IPS-18a (cell line): ENCODE results near the gene HLTF.

Experiments
- H3K27ac ChIP-seq: one replicate; pipeline ENCODE4 v1.5.1; 2013; ENCODE audit warnings: low read length
- H3K27me3 ChIP-seq: one replicate; pipeline ENCODE4 v1.6.1; 2013; ENCODE audit warnings: mild to moderate bottlenecking, low read length; ENCODE audit not compliant: control insufficient read depth, insufficient read depth
- H3K36me3 ChIP-seq: one replicate; pipeline ENCODE4 v1.6.1; 2013; ENCODE audit warnings: low read depth, low read length; ENCODE audit not compliant: control insufficient read depth
- H3K4me1 ChIP-seq: one replicate; pipeline ENCODE4 v1.6.1; 2013; ENCODE audit warnings: low read depth, low read length; ENCODE audit not compliant: control insufficient read depth
- H3K4me3 ChIP-seq: one replicate; pipeline ENCODE4 v1.5.1; 2013; ENCODE audit warnings: low read length
- H3K9ac ChIP-seq: one replicate; pipeline ENCODE4 v1.6.1; 2013; ENCODE audit warnings: mild to moderate bottlenecking, low read length, moderate library complexity
- H3K9me3 ChIP-seq: one replicate; pipeline ENCODE4 v1.6.1; 2013; ENCODE audit warnings: low read depth, low read length; ENCODE audit not compliant: control insufficient read depth

HLTF gene

GRCh38 chr3:149081772-149082171 lies 4.6 kb downstream of the HLTF start:
- Histone ChIP-seq H3K9ac (no peak overlapping the region), H3K27me3 (peaks cover 12% of the 10 kb centered on the region), H3K27ac (no peak overlapping the region), H3K9me3 (no peaks in the 10 kb centered on the region), H3K4me3 (no peak overlapping the region), H3K4me1 (peaks cover 5% of the 10 kb centered on the region), H3K36me3 (peaks cover 10% of the 10 kb centered on the region)

DNA sequence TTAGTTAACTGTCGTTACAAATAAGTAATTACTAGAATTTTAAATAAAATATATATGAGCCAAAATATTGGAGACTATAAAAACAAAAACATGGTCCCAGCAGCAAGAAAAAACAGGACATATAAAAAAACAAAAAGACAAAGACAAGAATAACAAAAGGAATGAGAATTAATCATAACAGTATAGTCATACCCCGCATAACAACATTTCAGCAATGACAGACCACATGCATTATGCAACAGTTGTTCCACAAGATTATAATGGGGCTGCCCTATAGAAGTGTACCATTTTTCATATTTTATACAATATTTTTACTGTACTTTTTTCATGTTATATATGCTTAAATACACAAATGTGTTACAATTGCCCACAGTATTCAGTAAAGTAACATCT lies 5.6 kb downstream of the HLTF start:
- H3K9ac ChIP-seq, result no peak overlapping the region
- peaks cover 5% of the 10 kb centered on the region for H3K4me1 ChIP-seq
- no peak overlapping the region for H3K4me3 ChIP-seq
- no peak overlapping the region for H3K27ac ChIP-seq
- peaks cover 10% of the 10 kb centered on the region for H3K36me3 ChIP-seq
- peaks cover 10% of the 10 kb centered on the region for H3K27me3 ChIP-seq
- H3K9me3 ChIP-seq, result no peaks in the 10 kb centered on the region

GRCh38 chr3:149080011-149080698 lies 6.2 kb downstream of the HLTF start:
- no peaks in the 10 kb centered on the region for H3K9me3 ChIP-seq
- peaks cover 10% of the 10 kb centered on the region for H3K36me3 ChIP-seq
- H3K4me3 ChIP-seq, result no peak overlapping the region
- no peak overlapping the region for H3K9ac ChIP-seq
- H3K27me3 ChIP-seq, result peaks cover 7% of the 10 kb centered on the region
- no peak overlapping the region for H3K27ac ChIP-seq
- peaks cover 5% of the 10 kb centered on the region for H3K4me1 ChIP-seq

GRCh38 chr3:149077628-149078027 lies 8.7 kb downstream of the HLTF start:
- no peak overlapping the region for H3K27ac ChIP-seq
- peaks cover 17% of the 10 kb centered on the region for H3K36me3 ChIP-seq
- no peaks in the 10 kb centered on the region for H3K4me1 ChIP-seq
- no peaks in the 10 kb centered on the region for H3K27me3 ChIP-seq
- H3K9ac ChIP-seq, result no peak overlapping the region
- H3K4me3 ChIP-seq, result no peak overlapping the region
- no peaks in the 10 kb centered on the region for H3K9me3 ChIP-seq

GRCh38 chr3:149067883-149068282 lies 18.4 kb downstream of the HLTF start:
- no peaks in the 10 kb centered on the region for H3K4me1 ChIP-seq
- H3K4me3 ChIP-seq, result no peak overlapping the region
- H3K27ac ChIP-seq, result no peak overlapping the region
- no peaks in the 10 kb centered on the region for H3K27me3 ChIP-seq
- no peaks in the 10 kb centered on the region for H3K9me3 ChIP-seq
- no peak overlapping the region for H3K9ac ChIP-seq
- peaks cover 55% of the 10 kb centered on the region for H3K36me3 ChIP-seq

DNA sequence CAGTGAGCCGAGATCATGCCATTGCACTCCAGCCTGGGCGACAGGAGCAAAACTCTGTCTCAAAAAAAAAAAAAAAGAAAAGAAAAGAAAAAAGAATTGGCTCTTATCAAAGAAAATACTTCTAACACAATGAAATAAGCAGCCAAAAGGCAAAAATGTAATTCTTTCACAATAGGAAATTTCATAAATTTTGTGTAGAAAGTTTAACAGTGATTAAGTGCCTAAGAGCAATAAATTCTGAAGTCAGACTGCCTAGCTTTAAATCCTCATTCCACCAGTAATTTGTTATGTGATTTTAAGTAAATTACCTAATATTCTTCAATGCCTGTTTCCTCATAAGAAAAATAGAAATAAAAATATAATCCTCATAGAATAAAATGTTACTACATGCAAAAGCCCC lies 24.6 kb downstream of the HLTF start:
- Histone ChIP-seq H3K4me3 (no peak overlapping the region), H3K27me3 (no peaks in the 10 kb centered on the region), H3K4me1 (no peaks in the 10 kb centered on the region), H3K9me3 (no peaks in the 10 kb centered on the region), H3K9ac (no peak overlapping the region), H3K27ac (no peak overlapping the region), H3K36me3 (peaks cover 42% of the 10 kb centered on the region)

DNA sequence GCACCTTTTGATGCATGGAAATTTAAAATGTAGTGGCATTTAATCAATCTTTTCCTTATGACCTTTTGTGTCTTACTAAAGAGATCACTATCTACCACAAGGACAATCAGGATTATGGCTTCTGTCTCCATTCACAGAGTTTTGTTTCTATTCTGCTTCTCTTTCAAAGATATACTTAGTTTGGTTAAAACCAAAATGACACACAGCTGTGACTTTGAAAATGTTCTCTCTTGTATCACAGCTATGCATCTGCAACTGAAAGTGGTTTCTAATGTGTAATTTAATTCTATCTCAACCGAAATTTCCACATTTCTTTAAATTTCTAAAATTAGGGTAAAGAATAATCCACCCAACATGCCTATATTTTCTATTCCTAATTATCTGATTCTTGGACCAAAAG lies 27.7 kb downstream of the HLTF start:
- H3K9ac ChIP-seq, result no peak overlapping the region
- no peaks in the 10 kb centered on the region for H3K9me3 ChIP-seq
- H3K36me3 ChIP-seq, result peaks cover 57% of the 10 kb centered on the region
- H3K4me3 ChIP-seq, result no peak overlapping the region
- no peaks in the 10 kb centered on the region for H3K27me3 ChIP-seq
- no peak overlapping the region for H3K27ac ChIP-seq
- H3K4me1 ChIP-seq, result no peaks in the 10 kb centered on the region

GRCh38 chr3:149058198-149058597 lies 28.1 kb downstream of the HLTF start:
- Histone ChIP-seq H3K27me3 (no peaks in the 10 kb centered on the region), H3K4me1 (no peaks in the 10 kb centered on the region), H3K36me3 (peaks cover 60% of the 10 kb centered on the region), H3K9ac (no peak overlapping the region), H3K4me3 (no peak overlapping the region), H3K9me3 (no peaks in the 10 kb centered on the region), H3K27ac (no peak overlapping the region)

- H3K27me3 ChIP-seq, result no peaks in the 10 kb centered on the region
- no peak overlapping the region for H3K9ac ChIP-seq
- H3K36me3 ChIP-seq, result peaks cover 59% of the 10 kb centered on the region
- no peak overlapping the region for H3K4me3 ChIP-seq
- no peaks in the 10 kb centered on the region for H3K4me1 ChIP-seq
- no peak overlapping the region for H3K27ac ChIP-seq
- no peaks in the 10 kb centered on the region for H3K9me3 ChIP-seq
These were observed 30.8 kb downstream of the HLTF start for GRCh38 chr3:149055575-149055974.

DNA sequence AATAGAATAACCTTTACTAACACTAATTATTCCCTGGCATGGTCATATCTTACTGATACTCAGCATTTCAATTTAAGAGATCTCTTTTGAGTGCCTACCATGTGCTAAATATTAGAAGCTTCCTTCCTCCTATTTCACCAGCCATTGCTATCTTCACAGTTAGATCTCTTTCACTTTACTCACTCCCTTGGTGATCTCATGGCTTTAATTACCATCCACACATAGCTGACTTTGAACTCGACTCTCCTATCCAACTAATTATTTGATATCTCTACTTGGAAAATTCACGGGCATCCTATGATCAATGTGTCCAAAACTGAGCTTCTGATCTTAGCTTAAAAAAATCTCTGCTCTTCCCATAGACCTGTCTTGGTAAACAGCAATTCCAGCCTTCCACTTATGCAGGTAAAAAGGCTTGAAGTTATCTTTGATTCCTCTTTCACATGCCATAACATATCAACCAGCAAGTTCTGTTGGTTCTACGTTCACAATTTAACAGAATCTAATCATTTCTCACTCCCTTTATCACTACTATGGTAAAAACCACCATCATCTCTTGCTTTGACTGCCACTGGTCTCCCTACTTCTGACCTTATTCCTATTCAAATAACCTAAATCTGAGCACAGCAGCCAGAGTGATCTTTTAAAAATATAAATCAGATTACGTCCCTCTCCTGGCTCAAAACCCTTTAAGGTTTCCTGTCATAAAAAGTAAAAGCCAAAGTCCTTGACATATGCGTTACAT lies 41.8 kb downstream of the HLTF start:
- H3K4me1 ChIP-seq, result no peaks in the 10 kb centered on the region
- peaks cover 52% of the 10 kb centered on the region for H3K36me3 ChIP-seq
- no peak overlapping the region for H3K27ac ChIP-seq
- no peaks in the 10 kb centered on the region for H3K27me3 ChIP-seq
- H3K9me3 ChIP-seq, result no peaks in the 10 kb centered on the region
- no peak overlapping the region for H3K9ac ChIP-seq
- no peak overlapping the region for H3K4me3 ChIP-seq

DNA sequence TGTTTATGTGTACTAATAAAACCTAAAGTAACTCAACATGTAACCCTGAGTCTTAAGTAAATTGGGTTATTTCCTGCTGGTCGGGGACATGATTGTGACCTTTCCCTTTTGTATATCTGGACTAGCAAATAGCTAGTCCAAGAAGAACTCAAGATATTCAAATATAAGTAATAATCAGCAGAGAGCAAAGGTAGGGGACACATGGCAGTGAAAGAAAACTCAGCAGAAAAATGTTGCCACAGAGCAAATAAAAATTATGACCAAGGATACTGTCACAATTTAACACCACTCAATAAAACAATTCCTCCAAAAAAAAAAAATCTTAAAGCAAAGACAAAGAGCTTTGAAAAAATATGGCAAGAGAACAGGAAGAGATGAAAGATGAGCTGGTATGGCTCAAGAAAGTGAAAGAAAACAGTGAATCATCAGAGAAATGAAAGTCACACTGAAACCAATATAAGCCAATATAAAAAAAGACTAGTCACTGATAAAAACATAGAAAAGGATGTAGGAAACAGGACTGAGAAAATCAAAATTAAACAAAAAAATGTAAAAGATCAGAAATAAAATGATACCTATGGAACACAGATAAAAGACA lies 43.4 kb downstream of the HLTF start:
- no peak overlapping the region for H3K4me3 ChIP-seq
- H3K27ac ChIP-seq, result no peak overlapping the region
- H3K9me3 ChIP-seq, result no peaks in the 10 kb centered on the region
- no peaks in the 10 kb centered on the region for H3K4me1 ChIP-seq
- H3K36me3 ChIP-seq, result peaks cover 63% of the 10 kb centered on the region
- H3K9ac ChIP-seq, result no peak overlapping the region
- H3K27me3 ChIP-seq, result no peaks in the 10 kb centered on the region
